Pancreas (tissue), 10 donors: ENCODE data around the gene CFAP46. TPM values are rescaled to one million over a fixed set of nuclear protein-coding genes. Genes with fewer than 3 reads are reported as not detected.
A peak's percentile ranks its signal among the peaks of the same experiment; 100 is the strongest.

ENCODE experiments used
- ATAC-seq, 4 donors: fragments of 200-7000 bp; cut with Tn5 transposase; one replicate each; pipeline versions ENCODE4 v1.8.0 to v1.9.1; 2020; ENCODE audit warnings: mild to moderate bottlenecking in 4 of 4, moderate library complexity in 4 of 4
- DNase-seq, 6 donors: peaks; one replicate each; pipeline ENCODE4 v3.0.0-alpha.2; 2020
- FAIRE-seq: peaks from 2 replicates; lab custom pipeline; 2012; peaks lifted over from hg19 to GRCh38; lab: Jason Lieb, UNC
- H3K27ac ChIP-seq, 4 donors: fragments of 200-600 bp; sonication (generic); 1 replicate in 3 of 4; 2 replicates in 1 of 4; pipeline versions ENCODE4 v1.5.0 to v1.8.0; 2020
- H3K27me3 ChIP-seq, 4 donors: fragments of 200-600 bp; one replicate each; pipeline ENCODE4 v1.8.0; 2021
- H3K36me3 ChIP-seq, 3 donors: fragments of 200-600 bp; sonication (generic) in 1 of 3; one replicate each; pipeline versions ENCODE4 v1.5.0 to v1.8.0; 2020 to 2021
- H3K4me1 ChIP-seq, 3 donors: fragments of 200-600 bp; one replicate each; pipeline ENCODE4 v1.8.0; 2021
- H3K4me3 ChIP-seq, 4 donors: fragments of 200-600 bp; sonication (generic) in 2 of 4; one replicate each; pipeline versions ENCODE4 v1.5.0 to v1.8.0; 2020 to 2021
- H3K9me3 ChIP-seq, 4 donors: fragments of 200-600 bp; one replicate each; pipeline ENCODE4 v1.8.0; 2021
- CTCF ChIP-seq, 4 donors: fragments of 200-600 bp; sonication (generic) in 3 of 4; IDR thresholded peaks; one replicate each; pipeline versions ENCODE4 v1.5.0 to v1.8.0; 2021; ENCODE audit warnings: antibody characterized with exemption in 4 of 4
- WGBS, 2 donors: extraction: QIAGEN DNeasy Blood & Tissue Kit; methylation state at CpG; one replicate each; pipeline ENCODE4 v1.1.7; 2013; 5-methylcytosine and 5-hydroxymethylcytosine counted together
- intact Hi-C, 3 donors: fragments of 100-400 bp; cut with DNase I; formaldehyde crosslinking; loops; one replicate each; pipeline versions ENCODE4 v1.11.1 to v1.14.2; 2022
- polyA plus RNA-seq, 2 donors: library from polyadenylated mRNA; stranded (reverse); fragments of 200-250 nt; gene quantifications; one replicate each; pipeline ENCODE4 v1.2.3, GENCODE V29; 2013
- total RNA-seq, 6 donors: library from RNA; stranded (reverse); fragmentation: NEBNext Ultra II Directional in 4 of 6; extraction: Animal tissue kit (Norgen Biotek cat#: 25700) in 4 of 6; gene quantifications; one replicate each; pipeline versions ENCODE4 v1.2.1 to v1.2.4, GENCODE V29; 2021 to 2023
- donor health status: healthy with polysubstance abuse.
- donor health status: DM: no; HTN: no; CAD: no; lungs with moderate emphysema.
- donor health status: DM: no; HTN: no; CAD: no.
- donor health status: control.
- donor health status: control.
- donor health status: Bipolar disorder and iron deficiency.
- donor health status: DM: yes; HTN: yes; CAD: no.
- donor health status: DM: no; HTN: no; CAD: no.
- donor health status: DM: no; HTN: no; CAD: no.
- donor health status: DM: yes; HTN: yes; CAD: no.

The CFAP46 gene
- total and polyA plus RNA-seq, 8 donors, result 0.39 to 1.6 (median 1.0) TPM

- H3K4me3 ChIP-seq, result no peak overlapping the region
- H3K27me3 ChIP-seq, result peaks cover 0 to 6% (median 0%) of the 10 kb centered on the region in 4 donors
- no peaks in the 10 kb centered on the region for H3K4me1 ChIP-seq
- FAIRE-seq (no peak), ATAC-seq (no peak), DNase-seq (peak in 3 of 6 donors; percentile 4 to 44 (median 32))
- 57 to 72% methylated on average over 28 of the region's 28 CpGs for WGBS, 2 donors
- no peak overlapping the region for H3K27ac ChIP-seq
- no peak for TF ChIP-seq CTCF (IDR thresholded peaks at IDR 0.05)
- H3K9me3 ChIP-seq, result no peaks in the 10 kb centered on the region
- H3K36me3 ChIP-seq, result no peaks in the 10 kb centered on the region
- intact Hi-C loops, result no loop called here
These were observed 76.3 kb downstream of the CFAP46 start for GRCh38 chr10:132865851-132866600.

GRCh38 chr10:132865171-132865631 lies 77.2 kb downstream of the CFAP46 start:
- TF ChIP-seq CTCF (IDR thresholded peaks at IDR 0.05), result no peak
- intact Hi-C loops, result no loop called here
- Histone ChIP-seq H3K27ac (no peak overlapping the region), H3K4me1 (no peaks in the 10 kb centered on the region), H3K27me3 (peaks cover 0 to 6% (median 0%) of the 10 kb centered on the region in 4 donors), H3K4me3 (no peak overlapping the region), H3K36me3 (no peaks in the 10 kb centered on the region), H3K9me3 (no peaks in the 10 kb centered on the region)
- DNase-seq (peak in 3 of 6 donors; percentile 7 to 53 (median 29)), ATAC-seq (no peak), FAIRE-seq (no peak)
- WGBS, 2 donors, result 15 to 17% methylated on average over 14 of the region's 14 CpGs

GRCh38 chr10:132862485-132863420 lies 79.6 kb downstream of the CFAP46 start:
- 21 to 33% methylated on average over 34 of the region's 34 CpGs for WGBS, 2 donors
- no peak for TF ChIP-seq CTCF (IDR thresholded peaks at IDR 0.05)
- intact Hi-C loops, result no loop called here
- ATAC-seq (no peak), DNase-seq (peak in 3 of 6 donors; percentile 9 to 53 (median 50)), FAIRE-seq (no peak)
- Histone ChIP-seq H3K4me1 (no peaks in the 10 kb centered on the region), H3K36me3 (no peaks in the 10 kb centered on the region), H3K4me3 (no peak overlapping the region), H3K27ac (no peak overlapping the region), H3K9me3 (no peaks in the 10 kb centered on the region), H3K27me3 (peaks cover 0 to 6% (median 0%) of the 10 kb centered on the region in 4 donors)

GRCh38 chr10:132861884-132862461 lies 80.4 kb downstream of the CFAP46 start:
- DNase-seq (peak in 3 of 6 donors; percentile 11 to 63 (median 59)), ATAC-seq (no peak), FAIRE-seq (no peak)
- Histone ChIP-seq H3K27ac (no peak overlapping the region), H3K27me3 (peaks cover 0 to 9% (median 0%) of the 10 kb centered on the region in 4 donors), H3K9me3 (no peaks in the 10 kb centered on the region), H3K4me3 (no peak overlapping the region), H3K36me3 (no peaks in the 10 kb centered on the region), H3K4me1 (no peaks in the 10 kb centered on the region)
- TF ChIP-seq CTCF (IDR thresholded peaks at IDR 0.05), result no peak
- intact Hi-C loops, result no loop called here
- 44 to 48% methylated on average over 23 to 24 of the region's 24 CpGs for WGBS, 2 donors
